GM23338 (cell line): ENCODE measurements around the gene DMRT2.

Experiments
- EZH2 ChIP-seq: fragments of 200-600 bp; sonication (generic); IDR thresholded peaks from one replicate; pipeline ENCODE4 v1.8.0; 2017; ENCODE audit warnings: antibody characterized with exemption, mild to moderate bottlenecking, low read depth; ENCODE audit not compliant: unreplicated experiment
- EZH2phosphoT487 ChIP-seq: fragments of 200-600 bp; sonication (generic); IDR thresholded peaks from one replicate; pipeline ENCODE4 v1.8.1; 2018; ENCODE audit warnings: antibody characterized with exemption; ENCODE audit not compliant: unreplicated experiment
- NANOG ChIP-seq: IDR thresholded peaks from 2 replicates; pipeline ENCODE4 v1.6.1; 2016; ENCODE audit warnings: antibody characterized with exemption, borderline replicate concordance
- POLR2AphosphoS5 ChIP-seq: IDR thresholded peaks from 2 replicates; pipeline ENCODE4 v1.6.1; 2016; ENCODE audit warnings: antibody characterized with exemption, low read depth
- ZNF331 ChIP-seq: fragments of 250-450 bp; sonication (Bioruptor Pico); IDR thresholded peaks from 2 replicates; pipeline ENCODE4 v1.5.0; 2020; ENCODE audit warnings: low read depth, mild to moderate bottlenecking, moderate library complexity
- TF ChIP-seq, protein P1 (sequence below), 2 experiments: fragments of 200-600 bp in 1 of 2; sonication (generic) in 1 of 2; conservative IDR thresholded peaks; 2 replicates each; pipeline versions ENCODE4 v1.5.1 to v1.6.1; 2016 to 2017; ENCODE audit warnings: antibody characterized with exemption in 2 of 2, low read depth in 2 of 2, mild to moderate bottlenecking in 2 of 2, moderate library complexity in 1 of 2
- TF ChIP-seq, protein P2 (sequence below): fragments of 250-450 bp; sonication (Bioruptor Pico); IDR thresholded peaks from 2 replicates; pipeline ENCODE4 v1.5.0; 2020; ENCODE audit warnings: mild to moderate bottlenecking, moderate library complexity
- TF ChIP-seq, protein P3 (sequence below): IDR thresholded peaks from one replicate; pipeline ENCODE4 v1.6.1; 2018; ENCODE audit warnings: antibody characterized with exemption; ENCODE audit not compliant: unreplicated experiment

DNA sequence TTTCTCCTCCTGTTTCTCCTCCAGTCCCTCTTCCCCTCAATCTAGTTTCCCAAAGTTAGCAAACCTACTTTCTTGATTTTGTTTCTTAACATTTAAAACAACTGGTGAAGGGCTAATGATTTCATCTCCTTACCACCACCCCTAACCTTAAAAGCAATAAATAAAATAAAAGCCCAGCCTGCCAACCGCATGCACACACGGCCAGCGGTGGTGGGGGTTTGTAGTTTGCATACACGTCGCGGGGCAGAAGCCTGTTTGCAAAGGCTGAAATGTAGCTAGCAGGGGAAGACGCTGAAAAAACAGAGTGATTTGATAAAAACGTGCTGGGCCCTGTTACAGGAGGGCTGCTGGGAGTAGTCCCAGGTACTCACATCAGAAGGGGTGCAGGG is 1.9 kb upstream of the DMRT2 start:
- TF ChIP-seq, protein P1, sequence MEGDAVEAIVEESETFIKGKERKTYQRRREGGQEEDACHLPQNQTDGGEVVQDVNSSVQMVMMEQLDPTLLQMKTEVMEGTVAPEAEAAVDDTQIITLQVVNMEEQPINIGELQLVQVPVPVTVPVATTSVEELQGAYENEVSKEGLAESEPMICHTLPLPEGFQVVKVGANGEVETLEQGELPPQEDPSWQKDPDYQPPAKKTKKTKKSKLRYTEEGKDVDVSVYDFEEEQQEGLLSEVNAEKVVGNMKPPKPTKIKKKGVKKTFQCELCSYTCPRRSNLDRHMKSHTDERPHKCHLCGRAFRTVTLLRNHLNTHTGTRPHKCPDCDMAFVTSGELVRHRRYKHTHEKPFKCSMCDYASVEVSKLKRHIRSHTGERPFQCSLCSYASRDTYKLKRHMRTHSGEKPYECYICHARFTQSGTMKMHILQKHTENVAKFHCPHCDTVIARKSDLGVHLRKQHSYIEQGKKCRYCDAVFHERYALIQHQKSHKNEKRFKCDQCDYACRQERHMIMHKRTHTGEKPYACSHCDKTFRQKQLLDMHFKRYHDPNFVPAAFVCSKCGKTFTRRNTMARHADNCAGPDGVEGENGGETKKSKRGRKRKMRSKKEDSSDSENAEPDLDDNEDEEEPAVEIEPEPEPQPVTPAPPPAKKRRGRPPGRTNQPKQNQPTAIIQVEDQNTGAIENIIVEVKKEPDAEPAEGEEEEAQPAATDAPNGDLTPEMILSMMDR (conservative IDR thresholded peaks at IDR 0.05; ENCODE audit: low read depth in 2 of 2), result no peak
- no peak for TF ChIP-seq EZH2
- TF ChIP-seq POLR2AphosphoS5, result no peak
- TF ChIP-seq, protein P2, sequence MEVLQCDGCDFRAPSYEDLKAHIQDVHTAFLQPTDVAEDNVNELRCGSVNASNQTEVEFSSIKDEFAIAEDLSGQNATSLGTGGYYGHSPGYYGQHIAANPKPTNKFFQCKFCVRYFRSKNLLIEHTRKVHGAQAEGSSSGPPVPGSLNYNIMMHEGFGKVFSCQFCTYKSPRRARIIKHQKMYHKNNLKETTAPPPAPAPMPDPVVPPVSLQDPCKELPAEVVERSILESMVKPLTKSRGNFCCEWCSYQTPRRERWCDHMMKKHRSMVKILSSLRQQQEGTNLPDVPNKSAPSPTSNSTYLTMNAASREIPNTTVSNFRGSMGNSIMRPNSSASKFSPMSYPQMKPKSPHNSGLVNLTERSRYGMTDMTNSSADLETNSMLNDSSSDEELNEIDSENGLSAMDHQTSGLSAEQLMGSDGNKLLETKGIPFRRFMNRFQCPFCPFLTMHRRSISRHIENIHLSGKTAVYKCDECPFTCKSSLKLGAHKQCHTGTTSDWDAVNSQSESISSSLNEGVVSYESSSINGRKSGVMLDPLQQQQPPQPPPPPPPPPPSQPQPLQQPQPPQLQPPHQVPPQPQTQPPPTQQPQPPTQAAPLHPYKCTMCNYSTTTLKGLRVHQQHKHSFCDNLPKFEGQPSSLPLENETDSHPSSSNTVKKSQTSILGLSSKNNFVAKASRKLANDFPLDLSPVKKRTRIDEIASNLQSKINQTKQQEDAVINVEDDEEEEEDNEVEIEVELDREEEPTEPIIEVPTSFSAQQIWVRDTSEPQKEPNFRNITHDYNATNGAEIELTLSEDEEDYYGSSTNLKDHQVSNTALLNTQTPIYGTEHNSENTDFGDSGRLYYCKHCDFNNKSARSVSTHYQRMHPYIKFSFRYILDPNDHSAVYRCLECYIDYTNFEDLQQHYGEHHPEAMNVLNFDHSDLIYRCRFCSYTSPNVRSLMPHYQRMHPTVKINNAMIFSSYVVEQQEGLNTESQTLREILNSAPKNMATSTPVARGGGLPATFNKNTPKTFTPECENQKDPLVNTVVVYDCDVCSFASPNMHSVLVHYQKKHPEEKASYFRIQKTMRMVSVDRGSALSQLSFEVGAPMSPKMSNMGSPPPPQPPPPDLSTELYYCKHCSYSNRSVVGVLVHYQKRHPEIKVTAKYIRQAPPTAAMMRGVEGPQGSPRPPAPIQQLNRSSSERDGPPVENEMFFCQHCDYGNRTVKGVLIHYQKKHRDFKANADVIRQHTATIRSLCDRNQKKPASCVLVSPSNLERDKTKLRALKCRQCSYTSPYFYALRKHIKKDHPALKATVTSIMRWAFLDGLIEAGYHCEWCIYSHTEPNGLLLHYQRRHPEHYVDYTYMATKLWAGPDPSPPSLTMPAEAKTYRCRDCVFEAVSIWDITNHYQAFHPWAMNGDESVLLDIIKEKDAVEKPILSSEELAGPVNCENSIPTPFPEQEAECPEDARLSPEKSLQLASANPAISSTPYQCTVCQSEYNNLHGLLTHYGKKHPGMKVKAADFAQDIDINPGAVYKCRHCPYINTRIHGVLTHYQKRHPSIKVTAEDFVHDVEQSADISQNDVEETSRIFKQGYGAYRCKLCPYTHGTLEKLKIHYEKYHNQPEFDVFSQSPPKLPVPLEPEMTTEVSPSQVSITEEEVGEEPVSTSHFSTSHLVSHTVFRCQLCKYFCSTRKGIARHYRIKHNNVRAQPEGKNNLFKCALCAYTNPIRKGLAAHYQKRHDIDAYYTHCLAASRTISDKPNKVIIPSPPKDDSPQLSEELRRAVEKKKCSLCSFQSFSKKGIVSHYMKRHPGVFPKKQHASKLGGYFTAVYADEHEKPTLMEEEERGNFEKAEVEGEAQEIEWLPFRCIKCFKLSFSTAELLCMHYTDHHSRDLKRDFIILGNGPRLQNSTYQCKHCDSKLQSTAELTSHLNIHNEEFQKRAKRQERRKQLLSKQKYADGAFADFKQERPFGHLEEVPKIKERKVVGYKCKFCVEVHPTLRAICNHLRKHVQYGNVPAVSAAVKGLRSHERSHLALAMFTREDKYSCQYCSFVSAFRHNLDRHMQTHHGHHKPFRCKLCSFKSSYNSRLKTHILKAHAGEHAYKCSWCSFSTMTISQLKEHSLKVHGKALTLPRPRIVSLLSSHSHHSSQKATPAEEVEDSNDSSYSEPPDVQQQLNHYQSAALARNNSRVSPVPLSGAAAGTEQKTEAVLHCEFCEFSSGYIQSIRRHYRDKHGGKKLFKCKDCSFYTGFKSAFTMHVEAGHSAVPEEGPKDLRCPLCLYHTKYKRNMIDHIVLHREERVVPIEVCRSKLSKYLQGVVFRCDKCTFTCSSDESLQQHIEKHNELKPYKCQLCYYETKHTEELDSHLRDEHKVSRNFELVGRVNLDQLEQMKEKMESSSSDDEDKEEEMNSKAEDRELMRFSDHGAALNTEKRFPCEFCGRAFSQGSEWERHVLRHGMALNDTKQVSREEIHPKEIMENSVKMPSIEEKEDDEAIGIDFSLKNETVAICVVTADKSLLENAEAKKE, result no peak
- TF ChIP-seq EZH2phosphoT487, result no peak
- TF ChIP-seq ZNF331 (CRISPR knock-in tag), result no peak
- TF ChIP-seq, protein P3, sequence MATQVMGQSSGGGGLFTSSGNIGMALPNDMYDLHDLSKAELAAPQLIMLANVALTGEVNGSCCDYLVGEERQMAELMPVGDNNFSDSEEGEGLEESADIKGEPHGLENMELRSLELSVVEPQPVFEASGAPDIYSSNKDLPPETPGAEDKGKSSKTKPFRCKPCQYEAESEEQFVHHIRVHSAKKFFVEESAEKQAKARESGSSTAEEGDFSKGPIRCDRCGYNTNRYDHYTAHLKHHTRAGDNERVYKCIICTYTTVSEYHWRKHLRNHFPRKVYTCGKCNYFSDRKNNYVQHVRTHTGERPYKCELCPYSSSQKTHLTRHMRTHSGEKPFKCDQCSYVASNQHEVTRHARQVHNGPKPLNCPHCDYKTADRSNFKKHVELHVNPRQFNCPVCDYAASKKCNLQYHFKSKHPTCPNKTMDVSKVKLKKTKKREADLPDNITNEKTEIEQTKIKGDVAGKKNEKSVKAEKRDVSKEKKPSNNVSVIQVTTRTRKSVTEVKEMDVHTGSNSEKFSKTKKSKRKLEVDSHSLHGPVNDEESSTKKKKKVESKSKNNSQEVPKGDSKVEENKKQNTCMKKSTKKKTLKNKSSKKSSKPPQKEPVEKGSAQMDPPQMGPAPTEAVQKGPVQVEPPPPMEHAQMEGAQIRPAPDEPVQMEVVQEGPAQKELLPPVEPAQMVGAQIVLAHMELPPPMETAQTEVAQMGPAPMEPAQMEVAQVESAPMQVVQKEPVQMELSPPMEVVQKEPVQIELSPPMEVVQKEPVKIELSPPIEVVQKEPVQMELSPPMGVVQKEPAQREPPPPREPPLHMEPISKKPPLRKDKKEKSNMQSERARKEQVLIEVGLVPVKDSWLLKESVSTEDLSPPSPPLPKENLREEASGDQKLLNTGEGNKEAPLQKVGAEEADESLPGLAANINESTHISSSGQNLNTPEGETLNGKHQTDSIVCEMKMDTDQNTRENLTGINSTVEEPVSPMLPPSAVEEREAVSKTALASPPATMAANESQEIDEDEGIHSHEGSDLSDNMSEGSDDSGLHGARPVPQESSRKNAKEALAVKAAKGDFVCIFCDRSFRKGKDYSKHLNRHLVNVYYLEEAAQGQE, result no peak
- no peak for TF ChIP-seq NANOG
